GM18505 (cell line): ENCODE data around the gene SIRT1.
"Not testable (repeated sequence)": the region's sequence is repeated elsewhere in the genome, so short reads cannot be mapped to it uniquely, and the experiment has no call there.

Experiments used
- ATAC-seq: cut with Tn5 transposase; IDR thresholded peaks from one replicate; pipeline ENCODE4 v1.9.1; 2021; ENCODE audit not compliant: unreplicated experiment
- POLR2A ChIP-seq: IDR thresholded peaks from 4 replicates; pipeline ENCODE4 v1.6.1; 2011; ENCODE audit warnings: borderline replicate concordance; ENCODE audit not compliant: insufficient read depth, insufficient read length; ENCODE audit errors: extremely low read depth

The SIRT1 gene

DNA sequence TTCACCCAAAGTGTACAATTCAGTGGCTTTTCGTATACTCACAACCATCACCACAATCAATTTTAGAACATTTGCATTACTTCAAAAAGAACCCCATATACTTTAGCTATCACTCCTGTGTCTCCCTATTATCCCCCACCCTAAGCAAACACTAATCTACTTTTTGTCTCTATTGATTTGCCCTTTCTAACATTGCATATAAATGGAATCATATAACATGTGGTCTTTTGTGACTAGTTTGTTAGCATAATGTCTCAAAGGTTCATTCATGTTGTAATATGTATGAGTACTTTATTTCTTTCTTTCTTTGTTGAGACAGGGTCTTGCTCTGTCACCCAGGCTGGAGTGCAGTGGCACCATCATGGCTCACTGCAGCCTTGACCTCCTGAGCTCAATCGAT is 25.5 kb upstream of the SIRT1 start:
- TF ChIP-seq POLR2A = no peak
- no peak for ATAC-seq

DNA sequence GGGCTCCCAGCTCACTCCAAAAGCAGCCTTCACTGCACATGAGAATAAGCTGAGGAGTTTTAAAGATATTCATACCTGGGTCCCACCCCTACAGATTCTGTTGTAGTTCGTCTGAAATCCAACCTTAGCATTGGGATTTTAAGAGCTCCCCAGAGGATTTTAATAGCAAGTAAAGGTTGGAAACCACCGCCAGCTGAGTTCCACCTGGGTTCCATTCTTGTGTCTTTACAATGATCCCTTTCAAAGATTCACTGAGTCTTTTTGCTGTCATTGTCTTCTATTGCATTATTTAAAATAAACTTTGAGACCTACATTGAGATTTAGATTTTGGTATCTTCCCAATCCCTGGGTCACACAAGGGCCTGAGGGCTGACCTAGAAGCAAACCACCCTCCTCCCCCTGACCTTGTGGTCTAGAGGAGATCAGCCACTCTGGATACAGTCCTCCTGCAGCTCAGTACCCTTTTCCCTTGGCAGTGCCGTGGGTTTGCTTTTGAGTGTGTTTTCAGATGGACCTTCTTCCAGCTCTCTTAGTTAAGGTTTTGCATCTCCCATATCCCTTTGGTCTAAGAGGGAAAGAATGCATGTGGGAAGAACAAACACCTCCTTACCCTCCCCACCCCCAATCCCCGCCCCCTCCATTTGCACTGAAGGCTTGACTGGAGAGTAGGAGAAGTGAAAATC is 22.6 kb upstream of the SIRT1 start:
- no peak for ATAC-seq
- TF ChIP-seq POLR2A = no peak

DNA sequence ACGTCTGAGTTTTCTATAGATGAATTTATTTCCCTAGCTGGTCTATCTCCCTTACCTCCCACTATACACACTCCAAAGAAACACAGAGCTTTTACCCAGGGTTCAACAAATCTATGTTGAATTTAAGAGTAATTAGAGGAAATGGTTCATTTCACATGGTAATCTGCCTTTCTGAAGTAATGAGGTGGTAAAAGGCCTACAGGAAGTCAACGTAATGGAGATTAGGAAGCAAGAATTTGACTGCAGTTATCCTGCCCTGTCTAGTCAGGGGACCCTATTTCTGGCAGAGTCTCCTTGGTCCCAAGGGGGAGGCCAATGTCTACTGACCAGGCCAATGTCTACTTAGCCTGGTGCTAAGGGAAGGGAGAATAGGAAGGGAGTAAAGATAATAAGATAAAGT is 21.4 kb upstream of the SIRT1 start:
- ATAC-seq = no peak

DNA sequence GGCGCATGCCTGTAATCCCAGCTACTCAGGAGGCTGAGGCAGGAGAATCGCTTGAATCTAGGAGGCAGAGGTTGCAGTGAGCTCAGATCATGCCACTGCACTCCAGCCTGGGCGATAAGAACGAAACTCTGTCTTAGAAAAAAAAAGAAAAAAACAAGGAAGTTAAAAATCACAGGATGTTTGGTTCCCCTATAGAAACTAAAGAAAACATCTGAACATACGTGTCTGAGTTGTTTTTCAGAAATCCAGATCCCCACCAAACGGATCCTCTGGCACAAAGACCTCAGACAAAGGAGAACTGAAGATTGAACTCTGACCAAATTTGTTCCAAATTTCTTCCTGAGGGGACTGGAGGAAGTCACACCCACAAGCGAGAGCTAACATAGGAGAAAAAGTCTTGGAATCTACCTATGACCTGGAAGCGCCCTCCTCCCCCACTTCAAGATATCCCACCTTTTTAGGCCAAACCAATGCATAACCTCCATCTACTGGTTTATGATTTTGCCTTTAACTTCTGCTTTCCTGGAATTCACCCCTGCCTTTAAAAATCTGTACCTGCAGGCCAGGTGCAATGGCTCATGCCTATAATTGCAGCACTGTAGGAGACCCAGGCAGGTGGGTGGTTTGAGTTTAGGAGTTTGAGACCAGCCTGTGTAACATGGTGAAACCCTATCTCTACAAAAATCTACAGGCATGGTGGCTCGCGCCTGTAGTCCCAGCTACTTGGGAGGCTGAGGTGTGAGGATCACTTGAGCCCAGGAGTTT is 19.7 kb upstream of the SIRT1 start:
- ATAC-seq = no peak
- TF ChIP-seq POLR2A = no peak

More for the DNA sequence above, 21.4 kb upstream of the SIRT1 start:
- TF ChIP-seq POLR2A = no peak

DNA sequence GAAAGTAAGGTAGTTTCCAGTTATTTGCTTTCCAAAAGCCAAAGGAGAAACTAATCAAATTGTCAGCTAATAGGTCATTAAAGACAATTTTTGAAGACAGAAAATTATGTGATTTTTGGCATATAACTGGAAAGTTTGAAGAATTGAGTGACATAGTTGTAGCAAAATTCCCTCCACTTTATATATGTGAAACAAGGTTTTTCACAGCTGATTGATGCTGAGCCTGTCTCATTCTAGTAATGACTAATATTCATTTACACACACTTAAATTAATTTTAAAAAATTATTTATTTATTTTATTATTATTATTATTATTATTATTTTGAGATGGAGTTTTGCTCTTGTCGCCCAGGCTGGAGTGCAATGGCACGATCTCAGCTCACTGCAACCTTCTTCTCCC is 16.3 kb upstream of the SIRT1 start:
- ATAC-seq = no peak

DNA sequence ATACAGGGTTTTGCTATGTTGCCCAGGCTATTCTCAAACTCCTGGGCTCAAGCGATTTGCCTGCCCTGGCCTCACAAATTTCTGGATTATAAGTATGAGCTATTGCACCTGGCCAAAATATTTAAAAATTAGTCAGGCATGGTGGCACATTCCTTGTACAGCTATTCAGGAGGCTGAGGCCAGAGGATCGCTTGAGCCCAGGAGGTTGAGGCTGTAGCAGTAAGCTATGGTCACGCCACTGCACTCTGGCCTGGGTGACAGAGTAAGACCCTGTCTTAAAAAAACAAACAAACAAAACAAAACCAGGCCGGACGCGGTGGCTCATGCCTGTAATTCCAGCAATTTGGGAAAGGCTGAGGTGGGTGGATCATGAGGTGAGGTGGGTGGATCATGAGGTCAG is 14.5 kb upstream of the SIRT1 start:
- TF ChIP-seq POLR2A = no peak
- ATAC-seq = no peak

More for the DNA sequence above, 16.3 kb upstream of the SIRT1 start:
- TF ChIP-seq POLR2A = no peak

DNA sequence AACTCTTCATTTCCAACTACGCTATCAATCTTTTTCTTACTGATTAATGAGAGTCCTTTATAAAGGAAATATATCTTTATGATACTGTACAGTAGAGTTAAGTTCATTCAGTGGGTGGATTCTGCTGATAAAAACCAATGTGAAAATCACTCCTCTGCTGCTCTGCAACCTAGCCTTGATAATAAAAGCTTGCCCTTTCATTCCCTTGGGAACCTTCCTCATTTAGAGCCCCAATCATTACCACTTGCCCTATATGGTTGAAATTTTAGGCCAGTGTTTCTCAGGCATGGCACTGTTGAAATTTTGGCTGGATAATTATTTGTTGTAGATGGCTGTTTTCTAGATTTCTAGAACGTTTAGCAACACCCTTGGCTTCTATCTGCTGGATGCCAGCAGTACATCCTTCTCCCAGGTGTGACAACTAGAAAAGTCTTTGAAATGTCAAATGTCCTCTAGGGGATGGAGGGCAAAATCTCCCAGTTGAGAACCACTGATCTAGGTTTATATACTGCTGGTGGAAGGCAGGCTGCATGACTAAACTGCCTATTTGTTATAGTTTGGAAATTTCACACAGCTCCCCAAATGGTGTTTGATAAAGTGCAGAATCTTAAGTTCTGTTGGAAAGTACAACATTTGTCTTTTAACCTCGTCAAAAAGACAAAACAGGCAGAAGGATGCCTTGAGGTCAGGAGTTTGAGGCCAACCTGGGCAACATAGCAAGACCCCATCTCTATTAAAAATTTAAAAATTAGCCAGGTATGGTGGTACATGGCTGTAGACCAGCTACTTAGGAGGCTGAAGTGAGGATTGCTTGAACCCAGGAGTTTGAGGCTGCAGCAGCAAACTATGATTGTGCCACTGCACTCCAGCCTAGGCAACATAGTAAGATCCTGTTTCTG is 8.9 kb upstream of the SIRT1 start:
- no peak for TF ChIP-seq POLR2A
- ATAC-seq = no peak

DNA sequence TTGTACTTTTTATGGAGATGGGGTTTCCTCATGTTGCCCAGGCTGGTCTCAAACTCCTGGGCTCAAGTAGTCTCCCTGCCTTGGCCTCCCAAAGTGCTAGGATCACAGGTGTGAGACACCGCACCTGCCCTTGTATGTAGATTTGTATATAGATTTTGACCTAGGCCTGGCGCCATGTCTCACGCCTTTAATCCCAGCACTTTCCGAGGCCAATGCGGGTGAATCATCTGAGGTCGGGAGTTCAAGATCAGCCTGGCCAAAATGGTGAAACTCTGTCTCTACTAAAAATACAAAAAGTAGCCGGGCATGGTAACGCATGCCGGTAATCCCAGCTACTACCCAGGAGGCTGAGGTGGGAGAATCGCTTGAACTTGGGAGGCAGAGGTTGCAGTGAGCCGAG is 7.0 kb upstream of the SIRT1 start:
- not testable (repeated sequence) for ATAC-seq

DNA sequence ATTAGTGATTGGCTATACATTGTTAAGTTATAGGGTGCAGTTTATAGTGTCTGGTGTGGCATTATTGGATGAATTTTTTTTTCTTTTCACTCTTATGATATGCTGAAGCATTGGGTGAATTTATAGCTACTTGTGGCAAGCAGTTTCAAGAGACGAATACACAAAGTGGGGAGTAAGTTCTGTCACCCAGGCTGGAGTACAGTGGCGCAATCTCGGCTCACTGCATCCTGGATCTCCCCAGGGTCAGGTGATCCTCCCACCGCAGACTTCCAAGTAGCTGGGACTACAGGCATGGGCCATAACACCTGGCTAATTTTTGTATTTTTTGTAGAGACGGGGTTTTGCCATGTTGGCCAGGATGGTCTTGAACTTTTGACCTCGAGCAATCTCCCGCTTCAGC is 6.3 kb upstream of the SIRT1 start:
- ATAC-seq = no peak
- TF ChIP-seq POLR2A = no peak

DNA sequence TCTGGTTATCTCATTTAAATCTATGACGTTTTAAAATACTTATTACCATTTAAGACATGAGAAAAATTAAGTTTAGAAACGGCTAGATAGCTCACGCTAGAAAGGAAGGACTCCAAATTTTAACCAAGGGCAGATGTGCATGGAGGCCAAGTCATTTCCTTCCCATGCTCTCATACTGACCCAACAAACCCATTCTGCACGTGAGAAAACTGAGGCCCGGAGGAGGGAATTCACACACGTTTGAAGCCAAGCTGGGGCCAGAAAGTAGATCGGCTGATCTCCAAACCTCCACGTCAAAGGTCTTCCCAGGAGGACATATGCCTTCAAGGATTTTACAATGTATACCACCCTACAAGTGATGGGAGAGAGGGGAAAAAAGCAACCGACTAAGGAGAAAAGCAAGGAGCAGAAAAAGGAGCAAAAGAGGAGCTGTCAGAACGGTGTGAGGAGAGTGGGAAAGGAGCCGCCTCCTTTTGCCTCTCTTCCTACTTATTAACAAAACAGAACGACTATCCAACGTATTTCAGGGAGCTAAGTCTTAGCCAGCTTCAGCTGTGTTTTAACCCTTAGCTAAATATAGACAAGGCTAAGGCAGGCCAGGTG is 645 bp upstream of the SIRT1 start:
- no peak for ATAC-seq

DNA sequence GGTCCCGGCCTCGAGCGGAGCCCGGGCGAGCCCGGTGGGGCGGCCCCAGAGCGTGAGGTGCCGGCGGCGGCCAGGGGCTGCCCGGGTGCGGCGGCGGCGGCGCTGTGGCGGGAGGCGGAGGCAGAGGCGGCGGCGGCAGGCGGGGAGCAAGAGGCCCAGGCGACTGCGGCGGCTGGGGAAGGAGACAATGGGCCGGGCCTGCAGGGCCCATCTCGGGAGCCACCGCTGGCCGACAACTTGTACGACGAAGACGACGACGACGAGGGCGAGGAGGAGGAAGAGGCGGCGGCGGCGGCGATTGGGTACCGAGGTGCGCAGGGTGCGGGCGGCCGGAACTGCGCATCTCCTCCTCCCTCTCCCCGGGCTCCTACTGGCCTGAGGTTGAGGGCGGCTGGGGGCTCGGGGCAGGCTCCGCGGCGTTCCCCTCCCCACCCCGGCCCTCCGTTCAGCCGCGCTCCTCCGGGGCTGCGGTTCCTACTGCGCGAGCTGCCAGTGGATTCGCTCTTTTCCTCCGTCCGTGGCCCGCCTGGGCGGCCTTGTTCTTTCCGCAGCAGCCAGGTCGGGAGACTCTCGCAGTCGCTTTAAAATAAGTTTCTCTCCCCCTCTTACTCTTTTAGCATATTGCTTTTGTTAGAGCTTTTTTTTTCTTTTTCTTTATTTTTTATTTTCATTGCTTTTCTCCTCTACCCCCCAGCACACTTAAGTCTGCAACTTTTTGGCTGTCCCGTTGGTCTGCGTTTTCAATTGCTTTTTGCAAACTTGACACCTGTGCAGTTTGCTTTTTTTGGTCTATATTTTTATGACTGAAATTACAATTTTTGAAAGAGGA is 600 bp downstream of the SIRT1 start:
- ATAC-seq = peak; percentile 66
- TF ChIP-seq POLR2A = peak; percentile 44

More for the DNA sequence above, 645 bp upstream of the SIRT1 start:
- TF ChIP-seq POLR2A = no peak

DNA sequence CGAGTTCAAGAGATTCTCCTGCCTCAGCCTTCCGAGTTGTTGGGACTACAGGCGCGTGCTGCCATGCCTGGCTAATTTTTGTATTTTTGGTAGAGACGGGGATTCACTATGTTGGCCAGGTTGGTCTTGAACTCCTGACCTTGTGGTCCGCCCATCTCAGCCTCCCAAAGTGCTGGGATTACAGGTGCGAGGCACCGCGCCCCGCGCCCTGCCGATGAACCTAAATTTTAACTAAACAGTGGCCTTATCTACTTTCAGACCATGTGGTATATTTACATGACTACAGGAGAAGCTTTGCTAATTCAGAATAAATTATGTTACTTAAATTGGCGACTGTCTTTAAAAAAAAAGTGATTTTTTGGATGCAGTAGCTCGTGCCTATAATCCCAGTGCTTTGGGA is 9.2 kb downstream of the SIRT1 start:
- ATAC-seq = no peak
- no peak for TF ChIP-seq POLR2A

DNA sequence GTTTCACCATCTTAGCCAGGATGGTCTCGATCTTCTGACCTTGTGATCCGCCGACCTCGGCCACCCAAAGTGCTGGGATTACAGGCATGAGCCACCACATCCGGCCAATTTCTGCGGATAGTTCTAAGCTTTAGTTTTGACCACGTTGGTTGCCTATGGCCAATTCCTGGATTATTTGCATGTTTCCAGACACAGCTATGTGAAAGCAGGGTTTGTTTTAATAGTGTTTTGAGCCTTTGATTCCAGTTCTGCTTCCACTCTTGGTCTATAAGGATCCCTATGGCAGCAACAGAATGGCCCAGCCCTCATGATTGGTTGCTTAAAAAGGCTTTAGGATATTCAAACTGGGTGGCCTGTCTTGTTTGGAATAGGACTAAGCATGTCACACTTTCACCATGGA is 19.1 kb downstream of the SIRT1 start:
- TF ChIP-seq POLR2A = no peak
- ATAC-seq = no peak

DNA sequence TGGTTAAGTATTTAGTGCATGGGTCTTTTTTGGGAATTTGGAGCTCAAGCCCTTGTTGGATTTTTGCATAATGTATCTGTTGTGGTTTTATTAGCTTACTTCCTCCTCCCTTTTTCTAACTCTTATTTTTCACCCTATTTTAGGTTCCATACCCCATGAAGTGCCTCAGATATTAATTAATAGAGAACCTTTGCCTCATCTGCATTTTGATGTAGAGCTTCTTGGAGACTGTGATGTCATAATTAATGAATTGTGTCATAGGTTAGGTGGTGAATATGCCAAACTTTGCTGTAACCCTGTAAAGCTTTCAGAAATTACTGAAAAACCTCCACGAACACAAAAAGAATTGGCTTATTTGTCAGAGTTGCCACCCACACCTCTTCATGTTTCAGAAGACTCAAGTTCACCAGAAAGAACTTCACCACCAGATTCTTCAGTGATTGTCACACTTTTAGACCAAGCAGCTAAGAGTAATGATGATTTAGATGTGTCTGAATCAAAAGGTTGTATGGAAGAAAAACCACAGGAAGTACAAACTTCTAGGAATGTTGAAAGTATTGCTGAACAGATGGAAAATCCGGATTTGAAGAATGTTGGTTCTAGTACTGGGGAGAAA is 28.0 kb downstream of the SIRT1 start:
- ATAC-seq = no peak
- no peak for TF ChIP-seq POLR2A
